ENCODE results near the gene POGK. TPM values are rescaled to one million over a fixed set of nuclear protein-coding genes. Genes with fewer than 3 reads are reported as not detected.
A peak's percentile ranks its signal among the peaks of the same experiment; 100 is the strongest.

POGK gene
- total and polyA plus RNA-seq, 9 of the 15 experiments (the other 6 are each of a cell fraction or from before 2014, with no cell fraction given) = 6.1 to 44.5 (median 24.3) TPM

GRCh38 chr1:166876540-166876838 is 37.2 kb downstream of the POGK start (continued):
- TF ChIP-seq CTCF (IDR thresholded peaks at IDR 0.05 in 2 of 3, conservative IDR thresholded peaks at IDR 0.05 in 1 of 3; ENCODE audit: insufficient read depth in 2 of 3, low read depth in 1 of 3, low read length in 3 of 3) = peak in 1 of 3 experiments; percentile 48; a peak in 3 of 6 replicates
- TF ChIP-seq GTF3C2 (IDR thresholded peaks at IDR 0.05; ENCODE audit: borderline replicate concordance, extremely low read depth, insufficient read length) = no peak
- no peak for TF ChIP-seq NR2F6 (CRISPR knock-in tag; IDR thresholded peaks at IDR 0.05)
- no peak for TF ChIP-seq PBX2 (CRISPR knock-in tag; IDR thresholded peaks at IDR 0.05; ENCODE audit: low read depth)
- TF ChIP-seq PBX2 (tag; conservative IDR thresholded peaks at IDR 0.05; ENCODE audit: low read depth) = peak; percentile 77
- TF ChIP-seq MAFK (IDR thresholded peaks at IDR 0.05; ENCODE audit: low read length) = no peak
- peak; percentile 61; the same call in 1 of the 2 replicates for TF ChIP-seq POLR2H (tag; IDR thresholded peaks at IDR 0.05; ENCODE audit: low read depth)
- TF ChIP-seq PHTF2 (CRISPR knock-in tag; IDR thresholded peaks at IDR 0.05) = no peak
- 0 out of 2 replicates have a peak, but pooled peaks have one; percentile 2 for TF ChIP-seq LEF1 (IDR thresholded peaks at IDR 0.05)
- TF ChIP-seq ZNF239 (CRISPR knock-in tag; IDR thresholded peaks at IDR 0.05) = no peak
- 0 out of 2 replicates have a peak, but pooled peaks have one; percentile 30 for TF ChIP-seq ZBTB40 (IDR thresholded peaks at IDR 0.05)
- TF ChIP-seq ZBTB40 (CRISPR knock-in tag; IDR thresholded peaks at IDR 0.05) = no peak
